ENCODE data around the gene CDC6. TPM values are rescaled to one million over a fixed set of nuclear protein-coding genes. Genes with fewer than 3 reads are reported as not detected.
A peak's percentile ranks its signal among the peaks of the same experiment; 100 is the strongest.

CDC6 gene
- total and polyA plus RNA-seq, 2 experiments from 2014 or later: 7.7 to 20.1 TPM

DNA sequence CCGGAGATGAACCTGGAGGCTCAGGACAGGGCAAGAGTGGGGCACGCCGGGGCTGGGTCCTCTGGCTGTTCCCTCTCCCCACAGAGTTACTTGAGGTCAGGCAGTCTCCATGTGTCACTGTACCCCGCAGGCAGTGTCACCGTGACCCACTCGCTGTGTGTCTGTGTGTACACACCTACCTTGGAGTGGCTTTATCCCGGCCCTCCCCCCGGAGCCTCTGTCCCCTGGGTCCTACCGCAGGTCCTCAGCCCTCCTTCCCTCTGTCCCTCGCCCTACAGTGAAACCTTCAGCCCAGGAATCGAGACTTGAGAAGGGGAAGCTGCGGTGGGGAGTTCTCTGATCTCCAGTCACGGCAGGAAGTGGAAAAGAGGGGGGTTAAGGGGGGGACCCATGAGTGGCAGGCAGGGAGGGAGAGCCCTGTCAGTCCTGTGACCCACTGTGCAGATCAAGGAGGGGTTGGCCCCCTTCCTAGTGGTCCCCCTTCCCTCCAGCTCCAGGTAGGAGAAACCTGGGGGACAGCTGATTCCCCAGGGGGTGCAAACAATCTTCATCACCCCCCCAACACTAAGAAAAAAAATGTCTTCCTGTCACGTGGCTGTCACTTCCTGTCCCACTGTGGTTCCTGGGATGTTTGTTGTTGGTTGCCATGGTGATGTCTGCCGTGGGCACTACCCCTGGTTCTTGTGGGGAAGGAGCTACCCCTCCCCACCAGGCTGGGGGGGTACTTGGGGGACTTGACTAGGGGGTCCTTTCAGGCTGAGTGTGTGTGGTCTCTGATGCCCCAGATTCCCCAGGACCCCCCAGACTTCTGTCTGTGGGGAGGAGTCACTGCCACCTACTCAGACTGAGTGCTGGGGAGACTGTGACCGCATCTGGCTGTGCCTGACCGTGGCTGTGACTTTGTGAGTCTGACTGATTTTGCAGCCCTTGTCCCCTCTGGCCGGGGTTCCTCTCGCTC is 35.0 kb downstream of the CDC6 start:
- Histone ChIP-seq H3K4me1 (ENCODE audit: low read depth) (peaks cover 58% of the 10 kb centered on the region), H3K27me3 (no peaks in the 10 kb centered on the region), H3K4me3 (no peak overlapping the region), H3K9me3 (ENCODE audit: low read depth) (no peaks in the 10 kb centered on the region), H3K36me3 (no peaks in the 10 kb centered on the region), H3K27ac (no peak overlapping the region)
- TF ChIP-seq, protein P1, sequence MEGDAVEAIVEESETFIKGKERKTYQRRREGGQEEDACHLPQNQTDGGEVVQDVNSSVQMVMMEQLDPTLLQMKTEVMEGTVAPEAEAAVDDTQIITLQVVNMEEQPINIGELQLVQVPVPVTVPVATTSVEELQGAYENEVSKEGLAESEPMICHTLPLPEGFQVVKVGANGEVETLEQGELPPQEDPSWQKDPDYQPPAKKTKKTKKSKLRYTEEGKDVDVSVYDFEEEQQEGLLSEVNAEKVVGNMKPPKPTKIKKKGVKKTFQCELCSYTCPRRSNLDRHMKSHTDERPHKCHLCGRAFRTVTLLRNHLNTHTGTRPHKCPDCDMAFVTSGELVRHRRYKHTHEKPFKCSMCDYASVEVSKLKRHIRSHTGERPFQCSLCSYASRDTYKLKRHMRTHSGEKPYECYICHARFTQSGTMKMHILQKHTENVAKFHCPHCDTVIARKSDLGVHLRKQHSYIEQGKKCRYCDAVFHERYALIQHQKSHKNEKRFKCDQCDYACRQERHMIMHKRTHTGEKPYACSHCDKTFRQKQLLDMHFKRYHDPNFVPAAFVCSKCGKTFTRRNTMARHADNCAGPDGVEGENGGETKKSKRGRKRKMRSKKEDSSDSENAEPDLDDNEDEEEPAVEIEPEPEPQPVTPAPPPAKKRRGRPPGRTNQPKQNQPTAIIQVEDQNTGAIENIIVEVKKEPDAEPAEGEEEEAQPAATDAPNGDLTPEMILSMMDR (IDR thresholded peaks at IDR 0.05; ENCODE audit: low read depth, low read length): no peak
- DNase-seq (ENCODE audit: low read depth in 1 of 2, low spot score in 1 of 2): peak in 1 of 2 donors; percentile 89

DNA sequence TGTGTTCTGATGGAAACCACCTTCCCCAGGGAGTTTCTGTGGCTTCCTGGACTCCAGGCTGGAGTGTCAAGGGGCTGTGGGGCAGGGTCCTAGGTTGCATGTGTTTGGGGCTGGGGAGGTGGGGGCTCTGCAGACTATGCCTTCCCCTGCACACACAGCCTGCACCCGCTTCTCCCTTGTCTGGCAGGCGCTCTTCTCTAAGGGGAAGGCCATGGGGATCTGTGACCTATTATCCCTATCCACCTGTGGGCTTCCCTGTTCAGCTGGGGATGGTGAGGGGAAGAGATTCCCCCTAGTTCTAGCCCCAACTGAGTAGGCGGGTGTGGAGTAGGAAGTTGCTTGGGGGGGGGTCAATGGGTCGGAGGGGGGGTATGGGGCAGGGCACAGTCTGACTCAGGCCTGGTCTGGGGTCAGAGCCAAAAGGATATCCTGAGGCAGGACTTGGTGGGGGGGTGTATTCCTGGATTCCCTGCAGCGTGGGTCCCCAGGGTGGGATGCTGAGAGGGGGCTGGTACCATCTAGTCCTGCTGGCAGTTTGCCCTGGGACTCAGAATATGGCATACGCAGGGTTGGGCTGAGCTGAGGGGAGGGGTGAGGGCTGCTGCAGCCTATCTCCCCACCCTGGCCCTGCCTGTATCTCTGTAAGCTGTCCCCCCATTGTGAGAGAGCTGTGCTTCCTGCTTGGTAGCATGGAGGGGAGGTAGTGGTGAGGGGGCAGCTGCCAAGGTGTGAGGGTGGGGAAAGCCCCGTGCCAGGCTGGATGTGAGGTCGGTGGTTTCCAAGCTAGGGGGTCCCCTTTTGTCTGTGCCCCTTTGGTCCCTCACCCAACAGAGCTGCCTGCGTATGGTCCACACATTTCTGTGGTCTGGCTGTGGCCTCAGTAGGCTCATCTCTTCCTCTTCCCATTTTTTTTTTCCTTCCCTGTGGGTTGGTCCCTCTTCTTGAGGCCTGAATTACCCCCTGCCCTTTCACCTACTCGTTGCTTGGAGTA is 36.0 kb downstream of the CDC6 start:
- Histone ChIP-seq H3K9me3 (ENCODE audit: low read depth) (no peaks in the 10 kb centered on the region), H3K27me3 (no peaks in the 10 kb centered on the region), H3K36me3 (no peaks in the 10 kb centered on the region), H3K4me3 (no peak overlapping the region), H3K4me1 (ENCODE audit: low read depth) (peaks cover 56% of the 10 kb centered on the region), H3K27ac (no peak overlapping the region)
- DNase-seq (ENCODE audit: low read depth in 1 of 2, low spot score in 1 of 2): peak in 1 of 2 donors; percentile 83
- TF ChIP-seq, protein P1 (IDR thresholded peaks at IDR 0.05; ENCODE audit: low read depth, low read length): no peak

DNA sequence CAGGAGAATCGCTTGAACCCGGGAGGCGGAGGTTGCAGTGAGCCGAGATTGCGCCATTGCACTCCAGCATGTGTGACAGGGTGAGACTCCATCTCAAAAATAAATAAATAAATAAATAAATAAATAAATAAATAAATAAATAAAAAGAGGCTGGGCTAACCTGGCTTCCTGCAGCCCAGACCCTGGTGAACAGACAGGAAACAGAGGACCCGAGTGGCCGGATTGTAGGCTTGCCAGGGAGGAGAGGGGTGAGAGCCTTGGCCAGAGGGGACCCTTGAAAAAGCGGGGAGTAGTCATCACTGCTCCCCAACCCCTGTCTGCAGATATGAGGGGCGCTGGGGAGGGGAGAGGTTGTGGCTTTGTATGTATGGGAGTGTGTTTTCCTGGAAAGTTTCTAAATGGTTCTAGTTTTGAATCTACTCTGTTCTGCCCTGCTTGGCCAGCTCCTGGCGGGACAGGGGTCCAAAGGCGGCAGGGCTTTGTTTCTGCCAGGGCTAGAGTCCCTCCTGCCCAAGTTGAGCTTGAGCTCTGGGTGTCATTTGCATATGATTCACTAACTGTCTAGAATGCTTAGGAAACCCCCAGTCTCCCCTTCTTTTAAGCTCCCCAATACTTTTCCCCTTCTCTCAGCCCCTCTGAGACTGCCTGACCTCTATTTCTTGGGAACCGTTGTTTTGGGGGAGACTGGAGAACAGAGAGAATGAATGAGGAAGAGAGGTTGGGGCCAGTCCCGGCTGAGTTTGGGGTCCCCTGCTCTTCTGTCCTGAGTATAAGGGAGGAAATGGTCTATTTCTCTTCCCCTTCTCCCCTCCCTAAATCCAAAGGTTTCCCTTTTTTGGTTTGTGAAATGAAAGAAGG is 37.7 kb downstream of the CDC6 start:
- TF ChIP-seq, protein P1 (IDR thresholded peaks at IDR 0.05; ENCODE audit: low read depth, low read length): no peak
- H3K36me3 ChIP-seq: no peaks in the 10 kb centered on the region
- no peak overlapping the region for H3K27ac ChIP-seq

DNA sequence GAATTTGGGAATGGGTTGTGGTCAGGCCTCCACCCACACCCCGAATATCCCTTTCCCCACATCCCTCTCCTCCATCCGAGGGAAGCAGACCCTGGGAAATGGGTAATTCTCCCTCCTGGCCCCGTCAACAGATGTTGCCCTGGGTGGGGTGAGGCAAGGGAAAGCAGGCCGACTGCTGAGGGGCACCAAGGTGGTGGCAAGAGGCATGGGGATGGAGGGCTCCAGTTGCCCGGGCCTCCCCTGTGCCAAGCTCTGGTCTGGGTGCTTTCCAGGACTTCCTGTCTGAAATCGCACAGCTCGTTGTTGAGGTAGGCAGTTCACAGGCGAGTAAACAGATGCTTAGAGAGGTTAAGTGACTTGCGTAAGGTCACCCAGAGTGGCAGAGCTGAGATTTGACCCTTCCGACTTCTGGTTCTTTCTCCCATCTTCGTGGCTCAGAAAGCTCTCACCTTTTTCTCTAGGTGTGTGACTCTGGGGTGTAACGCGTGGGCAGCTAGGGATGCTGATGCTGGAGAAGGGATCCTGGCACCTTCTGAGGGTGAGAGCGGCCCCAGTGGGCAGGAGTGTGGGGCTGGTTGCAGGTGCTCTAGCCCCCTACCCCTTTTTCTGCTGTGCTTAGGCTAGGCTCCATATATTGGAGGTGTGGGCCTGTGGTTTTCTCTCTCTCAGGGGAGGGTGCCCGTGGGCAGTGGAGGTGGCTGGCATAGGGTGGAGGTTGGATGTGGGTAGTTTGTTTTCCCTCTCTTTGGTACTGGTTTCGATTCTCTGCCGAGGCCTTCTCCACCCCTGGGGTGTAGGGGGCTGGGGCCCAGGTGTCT is 38.5 kb downstream of the CDC6 start:
- no peak overlapping the region for H3K4me3 ChIP-seq
- H3K36me3 ChIP-seq: peaks cover 4% of the 10 kb centered on the region
- TF ChIP-seq, protein P1 (IDR thresholded peaks at IDR 0.05; ENCODE audit: low read depth, low read length): no peak
- H3K27ac ChIP-seq: no peak overlapping the region
- DNase-seq (ENCODE audit: low read depth in 1 of 2, low spot score in 1 of 2): no peak
- H3K27me3 ChIP-seq: no peaks in the 10 kb centered on the region
- peaks cover 52% of the 10 kb centered on the region for H3K4me1 ChIP-seq (ENCODE audit: low read depth)
- no peaks in the 10 kb centered on the region for H3K9me3 ChIP-seq (ENCODE audit: low read depth)

More for the DNA sequence above, 37.7 kb downstream of the CDC6 start:
- no peak for DNase-seq (ENCODE audit: low read depth in 1 of 2, low spot score in 1 of 2)
- Histone ChIP-seq H3K4me3 (no peak overlapping the region), H3K9me3 (ENCODE audit: low read depth) (no peaks in the 10 kb centered on the region), H3K27me3 (no peaks in the 10 kb centered on the region), H3K4me1 (ENCODE audit: low read depth) (peaks cover 52% of the 10 kb centered on the region)

All from cardiac muscle cell (in vitro differentiated cells and primary cell).